ENCODE results near the gene MLH3.

GRCh38 chr14:75068294-75069120 lies 17.2 kb upstream of the MLH3 start:
- TF ChIP-seq POLR2AphosphoS5 (IDR thresholded peaks at IDR 0.05) (no peak), CTCF (IDR thresholded peaks at IDR 0.05) (no peak)
